GM10266 (cell line): ENCODE measurements around the gene DNM3.

Experiments used
- DNase-seq: peaks from one replicate; pipeline ENCODE4 v3.0.0; 2012; ENCODE audit errors: extremely low spot score
- TF ChIP-seq, protein P1 (sequence below): IDR thresholded peaks from 2 replicates; pipeline ENCODE4 v1.5.1; 2012; ENCODE audit warnings: mild to moderate bottlenecking, low read depth; ENCODE audit not compliant: control insufficient read depth, insufficient read depth; ENCODE audit errors: missing control alignments

Gene DNM3

DNA sequence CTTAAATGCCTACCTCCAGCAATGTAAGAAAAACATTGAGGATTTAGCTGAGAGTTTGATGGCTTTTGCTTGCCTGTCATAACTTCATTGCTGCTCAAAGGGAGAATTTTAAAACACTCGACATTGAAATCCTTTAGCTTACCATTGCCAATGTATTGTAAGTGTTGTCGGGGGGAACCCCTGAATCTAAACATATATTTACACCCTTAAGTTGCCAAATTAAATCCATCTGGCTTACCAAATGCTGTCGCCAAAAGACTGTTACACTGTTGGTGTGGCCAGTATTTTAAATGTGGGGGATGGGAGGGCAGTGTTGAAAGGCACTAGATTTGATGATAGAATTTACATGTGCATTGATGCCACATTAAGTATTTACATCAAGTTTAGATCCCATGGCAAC is 554.3 kb downstream of the DNM3 start:
- no peak for DNase-seq
- TF ChIP-seq, protein P1, sequence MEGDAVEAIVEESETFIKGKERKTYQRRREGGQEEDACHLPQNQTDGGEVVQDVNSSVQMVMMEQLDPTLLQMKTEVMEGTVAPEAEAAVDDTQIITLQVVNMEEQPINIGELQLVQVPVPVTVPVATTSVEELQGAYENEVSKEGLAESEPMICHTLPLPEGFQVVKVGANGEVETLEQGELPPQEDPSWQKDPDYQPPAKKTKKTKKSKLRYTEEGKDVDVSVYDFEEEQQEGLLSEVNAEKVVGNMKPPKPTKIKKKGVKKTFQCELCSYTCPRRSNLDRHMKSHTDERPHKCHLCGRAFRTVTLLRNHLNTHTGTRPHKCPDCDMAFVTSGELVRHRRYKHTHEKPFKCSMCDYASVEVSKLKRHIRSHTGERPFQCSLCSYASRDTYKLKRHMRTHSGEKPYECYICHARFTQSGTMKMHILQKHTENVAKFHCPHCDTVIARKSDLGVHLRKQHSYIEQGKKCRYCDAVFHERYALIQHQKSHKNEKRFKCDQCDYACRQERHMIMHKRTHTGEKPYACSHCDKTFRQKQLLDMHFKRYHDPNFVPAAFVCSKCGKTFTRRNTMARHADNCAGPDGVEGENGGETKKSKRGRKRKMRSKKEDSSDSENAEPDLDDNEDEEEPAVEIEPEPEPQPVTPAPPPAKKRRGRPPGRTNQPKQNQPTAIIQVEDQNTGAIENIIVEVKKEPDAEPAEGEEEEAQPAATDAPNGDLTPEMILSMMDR: no peak

DNA sequence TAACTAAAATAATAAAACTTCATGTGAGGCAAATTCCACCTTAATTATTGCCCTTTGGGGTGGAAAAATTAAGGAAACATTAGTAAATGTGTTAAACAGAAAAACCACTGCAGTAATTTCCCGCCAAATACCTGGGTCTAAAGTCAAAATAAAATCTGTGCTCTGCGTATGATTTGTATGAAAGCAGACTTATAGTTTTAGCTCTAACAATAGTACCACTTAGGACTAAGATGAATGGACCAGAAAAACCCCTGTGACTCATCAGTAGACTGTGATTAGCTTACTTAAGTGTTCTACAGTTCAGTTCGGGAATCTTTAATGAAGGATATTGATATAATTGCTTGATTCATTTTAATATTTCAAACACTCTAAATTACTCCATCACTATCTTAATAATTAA is 555.9 kb downstream of the DNM3 start:
- TF ChIP-seq, protein P1: no peak
- peak; percentile 23 for DNase-seq

DNA sequence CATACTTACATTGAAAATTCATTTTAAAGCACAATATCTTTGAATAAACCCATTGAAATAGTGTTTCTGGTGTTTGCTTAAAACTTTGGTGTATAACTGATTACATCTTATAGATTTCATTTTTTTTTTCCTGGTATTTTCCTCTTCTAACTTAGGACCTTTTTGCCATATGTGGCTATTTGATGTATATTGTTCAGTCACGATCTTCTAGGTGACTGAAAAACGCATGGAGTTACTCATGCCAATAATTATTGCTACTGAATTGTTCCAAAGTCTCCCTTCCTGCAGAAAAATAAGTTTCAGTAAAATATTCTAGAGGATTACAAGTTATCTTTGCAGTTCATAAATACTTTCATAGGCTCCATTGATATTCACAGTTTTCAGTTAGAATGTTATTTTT is 556.3 kb downstream of the DNM3 start:
- TF ChIP-seq, protein P1: no peak
- DNase-seq: no peak

DNA sequence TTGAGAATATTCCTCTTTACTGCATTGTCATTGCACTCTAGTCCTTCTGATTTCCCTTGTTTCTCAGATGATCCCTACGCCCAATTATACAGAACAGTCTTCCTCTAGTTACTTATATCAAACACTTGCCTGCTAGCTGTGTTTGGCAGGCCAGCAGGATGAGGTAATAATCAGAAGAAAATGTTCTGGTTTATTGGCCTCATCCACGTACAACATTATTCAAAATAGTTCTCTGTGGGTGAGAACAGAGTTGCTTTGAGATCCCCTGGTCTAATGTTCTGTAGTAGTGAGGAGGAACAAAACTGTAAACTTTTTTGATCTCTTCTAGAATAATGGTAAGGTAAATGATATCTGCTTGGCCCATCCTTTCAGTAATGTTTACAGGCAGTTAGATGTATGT is 556.9 kb downstream of the DNM3 start:
- TF ChIP-seq, protein P1: no peak
- DNase-seq: peak; percentile 16

DNA sequence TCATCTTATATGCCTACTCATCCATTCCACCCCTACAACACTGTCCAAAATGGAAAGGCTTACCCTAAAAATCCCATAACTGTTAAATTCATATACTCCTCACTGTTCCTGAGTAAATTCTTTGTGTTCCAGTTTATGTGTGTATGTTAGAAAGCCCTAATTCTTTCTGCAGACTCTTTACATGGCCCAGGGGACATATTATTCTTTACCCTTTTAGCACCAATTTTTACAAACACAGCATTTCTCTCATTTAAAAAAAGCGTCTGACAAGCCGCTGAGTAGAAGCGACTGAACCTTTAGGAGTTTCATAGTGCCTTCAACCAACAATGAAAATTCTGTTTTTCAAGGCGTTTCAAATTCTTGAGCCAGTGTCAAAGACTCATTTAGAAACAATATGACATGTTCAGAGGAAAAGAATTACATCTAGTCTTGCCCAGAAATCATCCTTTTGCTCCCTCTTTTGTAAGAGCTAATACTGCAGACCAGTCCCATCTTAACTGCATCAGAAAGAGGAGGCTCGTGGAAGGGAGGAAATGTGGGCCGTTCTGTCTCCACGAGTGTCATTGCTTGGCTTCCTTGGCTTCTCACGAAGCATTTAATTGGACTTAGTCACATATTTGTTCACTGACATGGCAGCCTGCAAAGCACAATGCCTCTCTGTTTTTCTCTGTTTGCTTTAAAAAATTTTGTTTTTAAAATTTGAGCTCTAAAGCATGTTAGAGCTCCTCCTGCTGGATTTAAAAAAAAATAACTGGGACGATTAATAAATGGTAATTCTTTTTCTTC is 557.9 kb downstream of the DNM3 start:
- TF ChIP-seq, protein P1: peak; percentile 54
- DNase-seq: peak; percentile 22

DNA sequence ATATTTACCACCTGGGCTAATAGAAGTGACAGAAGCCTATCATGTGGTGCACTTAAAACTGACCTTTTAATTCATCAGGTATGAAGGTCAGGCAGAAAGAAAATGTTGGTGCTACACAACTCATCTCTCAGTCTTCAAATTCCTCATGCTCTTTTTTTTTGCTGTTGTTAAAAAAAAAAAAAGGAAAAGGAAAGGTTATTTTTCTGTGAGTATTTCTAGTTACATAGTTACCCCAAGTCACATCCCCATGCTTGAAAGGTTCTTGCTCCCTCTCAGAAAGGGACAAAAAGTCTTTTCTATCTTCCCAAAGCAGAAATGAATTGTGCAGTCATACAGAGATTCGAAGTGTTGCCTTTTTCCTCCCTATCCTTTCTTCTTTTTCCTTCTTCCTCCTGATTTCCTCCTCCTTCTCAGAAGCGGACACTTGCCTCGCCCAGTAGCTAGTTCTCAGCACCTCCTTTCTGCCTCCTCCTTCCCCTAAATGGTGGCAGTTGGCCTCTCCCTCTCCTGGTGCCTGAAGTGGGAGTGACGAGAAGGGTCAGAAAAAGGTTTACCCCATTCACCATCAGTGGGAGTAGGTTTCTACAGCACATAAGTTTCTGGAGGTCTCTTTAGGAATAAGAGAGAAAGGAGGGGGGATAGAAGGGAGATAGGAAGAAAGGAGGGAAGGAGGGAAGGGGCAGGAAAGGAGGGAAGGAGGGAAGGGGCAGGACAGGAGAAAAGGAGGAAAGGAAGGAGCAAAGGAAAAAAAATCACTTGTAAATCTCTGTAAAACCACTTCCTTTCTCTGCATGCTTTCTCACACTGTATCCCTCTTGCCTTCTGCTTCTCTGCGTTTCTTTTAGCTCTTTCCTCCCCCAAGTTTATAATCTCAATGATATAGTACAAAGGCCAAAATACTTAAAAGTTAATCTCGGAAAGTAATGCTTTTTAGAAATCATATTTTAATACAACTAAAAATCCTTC is 558.7 kb downstream of the DNM3 start:
- TF ChIP-seq, protein P1: no peak
- DNase-seq: no peak

DNA sequence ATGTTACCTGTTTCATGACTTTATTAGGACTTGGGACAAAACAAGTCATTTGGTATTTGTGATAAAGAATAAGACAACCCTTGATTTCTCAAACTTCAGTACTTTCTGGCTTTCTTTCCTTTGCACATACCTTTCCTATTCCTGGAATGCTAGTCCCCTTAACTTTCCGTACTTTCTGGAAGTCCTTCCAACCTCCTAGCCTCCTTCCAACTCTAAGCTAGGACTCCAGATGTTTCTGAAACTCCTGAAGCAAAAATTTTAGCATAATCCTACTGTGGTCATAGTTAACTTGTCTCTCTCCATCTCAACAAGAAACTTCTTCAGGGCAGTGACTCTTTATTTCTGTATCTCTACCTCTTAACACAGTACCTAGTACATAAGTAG is 559.4 kb downstream of the DNM3 start:
- TF ChIP-seq, protein P1: no peak
- DNase-seq: no peak
